ENCODE measurements around the gene PTPRG.

The PTPRG gene

GRCh38 chr3:61618871-61619270 is 57.5 kb downstream of the PTPRG start:
- DNase-seq (ENCODE audit: low spot score), result no peak

- no peak for DNase-seq (ENCODE audit: low spot score)
Measured at GRCh38 chr3:61620073-61620472, 58.7 kb downstream of the PTPRG start.

DNA sequence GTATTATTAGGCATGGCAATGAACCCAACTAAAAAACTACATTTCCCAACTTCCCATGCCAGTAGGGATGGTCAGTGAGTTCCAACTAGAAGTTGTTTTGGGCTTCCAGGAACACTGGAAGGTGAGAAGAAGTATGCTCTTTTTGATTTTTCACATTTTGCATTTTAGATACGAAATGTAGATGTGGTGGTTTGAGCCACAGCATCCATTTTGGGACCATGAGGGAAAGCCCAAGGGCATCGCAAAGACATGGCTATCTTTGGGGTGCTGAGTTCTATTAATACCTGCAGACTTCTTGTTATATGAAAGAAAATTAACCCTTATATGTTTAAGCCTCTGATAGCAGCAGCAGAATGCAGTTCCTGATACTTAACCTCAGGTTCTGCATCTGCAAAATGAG is 62.9 kb downstream of the PTPRG start:
- no peak for DNase-seq (ENCODE audit: low spot score)

- no peak for DNase-seq (ENCODE audit: low spot score)
Measured at GRCh38 chr3:61625429-61625828, 64.1 kb downstream of the PTPRG start.

- DNase-seq (ENCODE audit: low spot score), result no peak
Measured at GRCh38 chr3:61626484-61626883, 65.1 kb downstream of the PTPRG start.

DNA sequence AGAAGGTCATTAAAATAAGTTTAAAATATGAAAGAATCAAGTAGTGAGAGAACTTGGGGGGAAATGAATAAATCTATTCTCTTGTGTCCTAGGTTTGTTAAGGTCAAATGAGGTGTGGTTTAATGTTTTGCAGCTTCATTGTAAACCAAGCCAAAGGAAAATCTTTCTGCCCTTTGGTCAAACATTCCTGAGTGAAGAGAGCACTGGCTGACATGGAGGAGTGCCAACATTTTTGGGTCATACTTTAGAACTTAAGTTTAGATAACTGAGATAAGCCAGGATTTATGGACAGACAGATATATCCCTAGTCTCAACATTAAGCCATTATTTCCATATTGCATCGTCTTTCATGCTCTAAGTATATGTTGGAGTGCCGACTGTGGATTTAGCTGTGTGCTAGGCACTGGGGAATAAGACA is 66.4 kb downstream of the PTPRG start:
- DNase-seq (ENCODE audit: low spot score), result no peak

DNA sequence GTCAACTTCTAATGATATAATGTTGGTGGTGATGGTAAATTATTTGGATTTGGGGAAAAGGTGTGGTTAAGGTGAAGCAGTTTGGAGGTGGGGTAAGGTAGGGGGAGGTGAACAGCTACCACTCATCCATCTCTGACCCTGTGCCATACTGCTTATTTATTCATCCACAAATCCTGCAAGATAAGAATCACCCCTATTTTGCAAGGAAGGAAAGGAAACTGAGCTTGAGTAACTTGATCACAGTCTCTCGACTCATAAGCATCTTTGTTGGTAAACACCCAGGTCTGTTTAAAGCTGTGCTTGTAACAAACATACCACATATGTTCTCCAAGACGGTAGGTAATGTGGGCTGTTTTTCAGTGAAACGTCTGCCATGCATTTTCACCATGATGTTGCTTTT is 67.3 kb downstream of the PTPRG start:
- no peak for DNase-seq (ENCODE audit: low spot score)

DNA sequence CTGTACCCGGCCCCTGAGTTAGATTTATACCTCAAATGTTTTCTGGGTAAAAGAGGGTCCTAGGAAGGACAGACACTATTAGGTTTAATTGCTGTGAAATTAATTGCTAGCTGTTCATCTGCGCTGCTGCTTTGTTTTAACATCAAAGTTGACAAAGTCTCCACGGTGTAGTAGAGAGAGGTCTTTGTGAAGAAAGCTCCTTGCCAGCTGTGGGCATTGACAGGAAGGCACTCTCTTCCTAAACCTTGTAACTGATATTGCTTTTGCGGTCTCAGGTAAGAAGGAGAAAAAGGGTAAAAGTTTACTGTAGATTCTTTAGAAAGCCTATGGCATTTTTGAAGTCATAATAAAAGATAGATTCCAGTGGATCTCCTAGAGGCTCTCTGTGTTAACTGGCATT is 68.1 kb downstream of the PTPRG start:
- no peak for DNase-seq (ENCODE audit: low spot score)

DNA sequence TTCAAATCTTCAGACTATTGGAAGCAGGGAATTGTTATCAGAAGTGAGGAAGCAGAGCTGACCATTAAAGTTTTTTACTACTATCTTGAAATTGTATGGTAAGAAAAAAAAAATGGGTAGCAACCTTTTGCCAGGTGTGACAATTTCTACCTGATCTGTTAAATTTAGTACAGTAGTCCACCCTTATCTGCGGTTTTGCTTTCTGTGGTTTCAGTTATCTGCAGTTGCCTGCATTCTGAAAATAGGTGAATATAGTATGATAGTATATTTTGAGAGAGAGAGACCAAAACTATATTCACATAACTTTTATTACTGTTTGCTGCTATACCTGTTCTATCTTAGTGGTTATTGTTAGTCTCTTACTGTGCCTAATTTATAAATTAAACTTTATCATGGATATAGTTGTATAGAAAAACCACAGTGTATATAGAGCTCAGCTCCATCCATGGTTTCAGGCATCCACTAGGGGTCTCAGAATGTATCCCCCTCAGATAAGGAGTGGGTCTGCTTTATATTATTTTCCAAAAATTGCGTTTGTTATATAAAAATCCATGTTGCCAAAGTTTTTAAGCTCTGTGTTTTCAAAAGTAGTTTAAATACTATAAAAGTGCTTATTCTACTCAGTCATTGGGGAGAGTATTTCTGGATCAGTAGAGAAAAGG is 69.9 kb downstream of the PTPRG start:
- DNase-seq (ENCODE audit: low spot score), result no peak

- DNase-seq (ENCODE audit: low spot score), result no peak
Measured at GRCh38 chr3:61632568-61633175, 71.3 kb downstream of the PTPRG start.

- DNase-seq (ENCODE audit: low spot score), result no peak
Measured at GRCh38 chr3:61634678-61635077, 73.3 kb downstream of the PTPRG start.

GRCh38 chr3:61637088-61638051 is 76.0 kb downstream of the PTPRG start:
- DNase-seq (ENCODE audit: low spot score), result peak; percentile 47

DNA sequence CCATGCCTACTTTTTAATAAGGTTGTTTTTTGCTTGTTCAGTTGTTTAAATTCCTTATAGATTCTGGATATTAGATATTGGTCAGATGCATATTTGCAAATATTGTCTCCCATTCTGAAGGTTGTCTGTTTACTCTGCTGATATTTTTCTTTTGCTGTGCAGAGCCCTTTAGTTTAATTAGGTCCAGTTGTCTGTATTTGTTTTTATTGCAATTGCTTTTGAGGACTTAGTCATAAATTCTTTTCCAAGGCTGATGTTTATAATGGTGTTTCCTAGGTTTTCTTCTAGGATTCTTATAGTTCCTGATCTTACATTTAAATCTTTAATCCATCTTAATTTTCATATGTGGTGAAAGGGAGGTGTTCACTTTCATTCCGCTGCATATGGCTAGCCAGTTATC is 77.4 kb downstream of the PTPRG start:
- DNase-seq (ENCODE audit: low spot score), result no peak

DNA sequence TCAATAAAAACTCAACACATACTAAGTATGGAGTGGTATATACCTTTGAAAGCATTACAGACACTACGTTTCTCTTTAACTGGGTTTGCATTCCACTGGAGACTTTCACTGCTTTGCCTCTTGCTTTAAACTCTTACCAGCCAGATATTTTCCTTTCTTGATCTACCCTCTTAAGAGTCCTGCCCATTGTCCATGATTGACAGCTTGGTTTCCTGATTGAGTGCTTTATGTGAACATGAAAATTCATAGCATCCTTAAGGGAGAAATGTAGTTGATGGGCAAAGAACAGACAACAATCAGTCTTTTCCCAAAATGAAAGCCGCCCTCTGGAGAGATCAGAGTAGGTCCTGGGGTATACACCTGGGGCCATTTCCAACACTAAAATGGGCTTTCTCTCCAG is 78.6 kb downstream of the PTPRG start:
- DNase-seq (ENCODE audit: low spot score), result no peak

GRCh38 chr3:61645148-61645547 is 83.8 kb downstream of the PTPRG start:
- no peak for DNase-seq (ENCODE audit: low spot score)

- no peak for DNase-seq (ENCODE audit: low spot score)
Measured at GRCh38 chr3:61646360-61646759, 85.0 kb downstream of the PTPRG start.

DNA sequence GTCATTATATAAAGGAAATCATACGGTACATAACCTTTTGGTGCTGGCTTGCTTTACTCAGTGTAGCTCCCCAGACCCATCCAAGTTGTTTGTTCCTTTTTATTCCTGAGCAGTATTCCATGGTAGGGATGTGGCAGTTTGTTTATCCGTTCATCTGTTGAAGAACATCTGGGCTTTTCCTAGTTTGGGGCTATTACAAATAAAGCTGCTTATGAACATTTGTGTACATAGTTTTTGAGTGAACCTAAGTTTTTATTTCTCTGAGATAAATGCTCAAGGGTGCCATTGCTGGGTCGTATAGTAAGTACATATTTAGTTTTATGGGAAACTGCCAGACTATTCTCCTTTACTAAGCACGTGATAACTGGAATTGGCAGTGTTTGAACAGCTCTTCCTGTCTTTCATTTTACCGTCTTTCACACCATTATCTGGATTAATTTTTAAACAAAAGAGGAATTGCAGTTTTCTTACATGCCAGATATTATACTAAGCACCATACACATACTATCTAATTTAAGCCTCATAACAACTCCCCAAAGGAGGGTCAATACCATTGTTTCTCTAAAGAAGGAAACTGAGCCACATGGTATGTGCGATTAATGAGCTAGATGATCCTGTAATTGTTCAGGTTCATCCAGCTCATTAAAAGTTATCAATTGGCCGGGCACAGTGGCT is 85.6 kb downstream of the PTPRG start:
- DNase-seq (ENCODE audit: low spot score), result no peak

DNA sequence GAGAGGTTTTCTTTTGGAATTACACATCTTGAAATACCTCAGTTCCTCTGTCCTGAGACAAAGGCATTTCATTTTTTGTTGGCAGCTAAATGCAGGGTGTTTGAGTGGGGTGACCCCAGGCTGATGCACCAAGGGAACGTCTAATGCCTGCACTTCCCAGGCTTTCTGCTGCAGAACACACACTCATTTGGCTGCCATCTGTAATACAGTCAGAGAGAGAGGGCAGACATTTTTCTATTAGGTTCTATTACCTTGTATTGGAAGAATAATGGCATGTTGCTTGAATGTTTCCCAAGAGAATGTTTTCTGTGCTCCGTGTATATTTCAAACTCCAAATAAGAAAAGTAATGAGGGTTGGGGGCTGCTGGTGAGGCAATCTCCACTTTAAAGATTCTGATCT is 87.1 kb downstream of the PTPRG start:
- DNase-seq (ENCODE audit: low spot score), result no peak

DNA sequence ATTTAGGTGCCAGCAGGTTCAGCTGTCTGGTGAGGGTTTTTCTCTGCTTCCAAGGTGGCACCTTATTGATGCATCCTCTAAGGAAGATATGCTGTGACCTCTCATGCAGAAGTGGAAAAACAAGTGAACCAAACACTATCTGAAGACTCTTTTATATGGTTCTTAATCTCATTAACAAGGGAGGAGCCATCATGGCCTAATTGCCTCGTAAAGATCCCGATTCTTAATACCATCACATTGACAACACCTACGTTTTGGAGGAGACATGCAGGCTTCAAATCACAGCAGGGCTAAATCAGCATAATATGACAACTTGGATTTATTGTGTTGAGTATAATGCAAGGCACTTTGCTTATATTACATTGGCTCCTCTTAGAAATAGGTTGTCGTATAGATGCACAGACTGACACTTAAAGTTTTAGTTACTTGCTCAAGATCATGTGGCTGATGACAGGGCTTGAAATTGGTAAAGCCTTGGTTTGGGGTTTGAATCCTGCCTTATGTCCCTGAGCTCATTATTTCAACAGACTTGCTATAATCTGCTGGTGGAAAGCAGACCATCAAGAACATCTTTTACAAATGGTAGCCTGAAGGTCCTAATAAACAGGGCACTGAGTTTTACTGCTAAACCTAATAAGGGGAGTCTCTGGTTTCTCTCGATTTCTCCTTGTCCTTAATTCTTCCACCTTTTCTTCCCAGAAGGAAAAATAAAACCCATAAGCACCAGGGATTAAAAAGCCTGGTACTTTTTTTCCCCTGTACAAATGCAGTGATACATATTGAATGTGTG is 88.2 kb downstream of the PTPRG start:
- DNase-seq (ENCODE audit: low spot score), result no peak

- no peak for DNase-seq (ENCODE audit: low spot score)
Measured at GRCh38 chr3:61650276-61650675, 88.9 kb downstream of the PTPRG start.

GRCh38 chr3:61650719-61651410 is 89.5 kb downstream of the PTPRG start:
- DNase-seq (ENCODE audit: low spot score), result no peak

Data from D341Med (cell line).